ENCODE results near the gene DMD. TPM values are rescaled to one million over a fixed set of nuclear protein-coding genes. Genes with fewer than 3 reads are reported as not detected.
"Not testable (repeated sequence)": the region's sequence is repeated elsewhere in the genome, so short reads cannot be mapped to it uniquely, and the experiment has no call there.

The DMD gene
- total RNA-seq, 3 donors from 2014 or later (not counting 1 experiment from before 2014, with no cell fraction given), result not detected

- no peaks in the 10 kb centered on the region for H3K4me1 ChIP-seq (ENCODE audit: control insufficient read depth, insufficient read depth, low read length)
- no peak for ATAC-seq
- no peak for TF ChIP-seq CTCF (IDR thresholded peaks at IDR 0.05)
- H3K9me3 ChIP-seq (ENCODE audit: control insufficient read depth, insufficient read depth, low read length), result no peaks in the 10 kb centered on the region
- intact Hi-C loops (cut with micrococcal nuclease), result no loop called here
- no peak overlapping the region for H3K4me3 ChIP-seq (ENCODE audit: low read length)
- no peak overlapping the region for H3K27ac ChIP-seq (ENCODE audit: low read length)
- no peaks in the 10 kb centered on the region for H3K27me3 ChIP-seq (ENCODE audit: control insufficient read depth, insufficient read depth, low read length)
- H3K36me3 ChIP-seq (ENCODE audit: control insufficient read depth, insufficient read depth, low read length), result no peaks in the 10 kb centered on the region
- Mint-ChIP-seq H3K27me3 (ENCODE audit: low read depth in 2 of 2) (no peaks in the 10 kb centered on the region), H3K27ac (no peak overlapping the region), H3K36me3 (no peaks in the 10 kb centered on the region), H3K4me1 (no peaks in the 10 kb centered on the region), H3K4me3 (no peak overlapping the region), H3K9me3 (peaks cover 0 to 5% of the 10 kb centered on the region in 2 donors)
- WGBS (ENCODE audit: insufficient coverage), result no CpG with 5 or more reads among the region's 5 CpGs
- no peak for DNase-seq
Measured at GRCh38 chrX:31934842-31935370, 1276.4 kb downstream of the DMD start.

GRCh38 chrX:31934015-31934414 lies 1277.3 kb downstream of the DMD start:
- no peaks in the 10 kb centered on the region for H3K4me1 Mint-ChIP-seq
- Histone ChIP-seq H3K4me1 (ENCODE audit: control insufficient read depth, insufficient read depth, low read length) (no peaks in the 10 kb centered on the region), H3K9me3 (ENCODE audit: control insufficient read depth, insufficient read depth, low read length) (no peaks in the 10 kb centered on the region), H3K36me3 (ENCODE audit: control insufficient read depth, insufficient read depth, low read length) (no peaks in the 10 kb centered on the region), H3K27me3 (ENCODE audit: control insufficient read depth, insufficient read depth, low read length) (no peaks in the 10 kb centered on the region), H3K27ac (ENCODE audit: low read length) (no peak overlapping the region), H3K4me3 (ENCODE audit: low read length) (no peak overlapping the region)
- 92% methylated on average over 2 of the region's 3 CpGs for WGBS (ENCODE audit: insufficient coverage)
- no peak for TF ChIP-seq CTCF (IDR thresholded peaks at IDR 0.05)
- intact Hi-C loops (cut with micrococcal nuclease), result no loop called here
- no peak overlapping the region for H3K27ac Mint-ChIP-seq
- H3K4me3 Mint-ChIP-seq, result no peak overlapping the region
- DNase-seq (no peak), ATAC-seq (no peak)
- no peaks in the 10 kb centered on the region for H3K36me3 Mint-ChIP-seq
- peaks cover 0 to 2% of the 10 kb centered on the region in 2 donors for H3K9me3 Mint-ChIP-seq
- no peaks in the 10 kb centered on the region for H3K27me3 Mint-ChIP-seq (ENCODE audit: low read depth in 2 of 2)

DNA sequence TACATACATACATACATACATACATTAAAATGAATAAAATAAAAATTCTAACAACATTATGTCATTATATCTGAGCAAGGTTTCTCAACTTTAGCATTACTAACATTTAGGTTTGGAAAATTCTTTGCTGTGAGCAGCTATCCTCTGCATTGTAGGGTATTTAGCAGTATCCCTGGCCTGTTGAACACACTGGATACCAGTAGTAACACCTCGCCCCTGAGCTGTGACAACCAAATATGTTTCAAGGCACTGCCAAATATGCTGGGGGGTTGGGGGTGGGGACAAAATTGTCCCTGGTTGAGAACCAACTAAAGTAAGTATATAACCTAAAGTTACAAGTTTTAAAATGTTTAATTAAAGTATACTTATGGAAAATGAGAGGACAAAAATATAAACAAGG lies 1278.6 kb downstream of the DMD start:
- no peaks in the 10 kb centered on the region for H3K27me3 Mint-ChIP-seq (ENCODE audit: low read depth in 2 of 2)
- H3K9me3 Mint-ChIP-seq, result peaks cover 0 to 2% of the 10 kb centered on the region in 2 donors
- Histone ChIP-seq H3K27me3 (ENCODE audit: control insufficient read depth, insufficient read depth, low read length) (no peaks in the 10 kb centered on the region), H3K27ac (ENCODE audit: low read length) (no peak overlapping the region), H3K9me3 (ENCODE audit: control insufficient read depth, insufficient read depth, low read length) (no peaks in the 10 kb centered on the region), H3K4me3 (ENCODE audit: low read length) (no peak overlapping the region), H3K4me1 (ENCODE audit: control insufficient read depth, insufficient read depth, low read length) (no peaks in the 10 kb centered on the region), H3K36me3 (ENCODE audit: control insufficient read depth, insufficient read depth, low read length) (no peaks in the 10 kb centered on the region)
- no peaks in the 10 kb centered on the region for H3K36me3 Mint-ChIP-seq
- no peak overlapping the region for H3K27ac Mint-ChIP-seq
- intact Hi-C loops (cut with micrococcal nuclease), result no loop called here
- TF ChIP-seq CTCF (IDR thresholded peaks at IDR 0.05), result no peak
- no peak overlapping the region for H3K4me3 Mint-ChIP-seq
- ATAC-seq (no peak), DNase-seq (no peak)
- H3K4me1 Mint-ChIP-seq, result no peaks in the 10 kb centered on the region
- WGBS (ENCODE audit: insufficient coverage), result 80% methylated on average over 1 of the region's 1 CpG

DNA sequence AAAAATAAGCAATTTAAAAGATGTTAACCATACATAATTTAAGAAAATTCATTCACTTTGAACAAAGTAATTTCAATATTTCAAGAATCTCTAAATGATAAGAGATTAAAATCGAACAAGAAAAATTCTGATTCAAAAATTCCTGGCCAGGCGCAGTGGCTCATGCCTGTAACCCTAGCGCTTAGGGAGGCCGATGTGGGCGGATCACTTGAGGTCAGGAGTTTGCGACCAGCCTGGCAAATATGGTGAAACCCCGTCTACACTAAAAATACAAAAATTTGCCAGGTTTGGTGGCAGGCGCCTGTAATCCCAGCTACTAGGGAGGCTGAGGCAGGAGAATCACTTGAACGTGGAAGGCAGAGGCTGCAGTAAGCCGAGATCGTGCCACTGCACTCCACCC lies 1279.0 kb downstream of the DMD start:
- WGBS (ENCODE audit: insufficient coverage), result 97% methylated on average over 11 of the region's 11 CpGs
- H3K4me1 Mint-ChIP-seq; H3K27me3 ChIP-seq (ENCODE audit: control insufficient read depth, insufficient read depth, low read length); H3K9me3 ChIP-seq (ENCODE audit: control insufficient read depth, insufficient read depth, low read length); H3K27me3 Mint-ChIP-seq (ENCODE audit: low read depth in 2 of 2); H3K36me3 ChIP-seq (ENCODE audit: control insufficient read depth, insufficient read depth, low read length); H3K9me3 Mint-ChIP-seq; ATAC-seq; H3K4me3 Mint-ChIP-seq; DNase-seq; H3K27ac ChIP-seq (ENCODE audit: low read length); H3K27ac Mint-ChIP-seq; H3K4me3 ChIP-seq (ENCODE audit: low read length); H3K36me3 Mint-ChIP-seq; intact Hi-C loops (cut with micrococcal nuclease); H3K4me1 ChIP-seq (ENCODE audit: control insufficient read depth, insufficient read depth, low read length): not testable (repeated sequence)

Data from natural killer cell (primary cell).